WERI-Rb-1 (cell line): Measurements from ENCODE around the gene BLMH.
A peak's percentile ranks its signal among the peaks of the same experiment; 100 is the strongest.
"Not testable (repeated sequence)": the region's sequence is repeated elsewhere in the genome, so short reads cannot be mapped to it uniquely, and the experiment has no call there.

Source experiments
- DNase-seq: peaks from one replicate; pipeline ENCODE4 v3.0.0-alpha.2; 2020
- H3K27ac ChIP-seq: fragments of 250-450 bp; sonication (Bioruptor Pico); 2 replicates; pipeline ENCODE4 v1.5.1; 2020; ENCODE audit warnings: mild to moderate bottlenecking, moderate library complexity
- H3K27me3 ChIP-seq: fragments of 250-450 bp; sonication (Bioruptor Pico); 2 replicates; pipeline ENCODE4 v1.5.1; 2021; ENCODE audit warnings: mild to moderate bottlenecking, low read depth, moderate library complexity; ENCODE audit not compliant: insufficient read depth, severe bottlenecking
- H3K36me3 ChIP-seq: fragments of 250-450 bp; sonication (Bioruptor Pico); 2 replicates; pipeline ENCODE4 v1.5.1; 2020; ENCODE audit warnings: mild to moderate bottlenecking, moderate library complexity
- H3K4me3 ChIP-seq: 2 replicates; pipeline ENCODE4 v1.5.1; 2011; ENCODE audit warnings: low read depth, mild to moderate bottlenecking, control low read depth, low read length
- H3K9me3 ChIP-seq: fragments of 250-450 bp; sonication (Bioruptor Pico); 2 replicates; pipeline ENCODE4 v1.5.1; 2021; ENCODE audit warnings: mild to moderate bottlenecking, moderate library complexity; ENCODE audit not compliant: severe bottlenecking
- TF ChIP-seq, protein P1 (sequence below): IDR thresholded peaks from 2 replicates; pipeline ENCODE4 v1.5.1; 2011; ENCODE audit warnings: low read depth, mild to moderate bottlenecking, control low read depth, inconsistent platforms, low read length

The BLMH gene

DNA sequence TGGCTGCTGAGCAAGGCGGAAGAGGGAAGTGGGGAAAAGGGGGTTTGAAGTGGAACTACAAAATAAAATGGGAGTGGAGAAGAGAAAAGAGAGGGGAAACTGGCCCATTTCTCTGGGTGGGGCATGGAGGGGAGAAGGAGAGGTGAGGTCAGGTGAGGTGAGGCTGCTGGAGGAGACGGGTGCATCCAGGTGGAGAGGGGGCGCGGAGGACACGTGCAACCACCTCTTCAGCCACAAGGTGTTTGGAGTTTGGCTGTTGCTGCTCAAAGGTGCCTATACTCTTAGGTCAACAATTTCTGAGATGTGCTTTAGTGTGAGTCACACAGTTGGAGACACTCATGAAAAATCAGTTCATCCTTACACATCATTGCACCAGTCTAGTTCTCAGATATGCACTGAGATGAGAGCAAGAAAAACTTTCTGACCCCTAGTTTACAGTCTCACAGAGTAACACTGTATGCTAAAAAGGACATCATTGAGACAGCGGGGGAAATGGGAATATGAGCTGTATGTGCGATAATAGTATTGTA, 61.1 kb downstream of the BLMH start:
- Histone ChIP-seq H3K9me3 (no peaks in the 10 kb centered on the region), H3K27ac (no peak overlapping the region), H3K36me3 (no peaks in the 10 kb centered on the region), H3K4me3 (no peak overlapping the region), H3K27me3 (no peaks in the 10 kb centered on the region)
- TF ChIP-seq, protein P1, sequence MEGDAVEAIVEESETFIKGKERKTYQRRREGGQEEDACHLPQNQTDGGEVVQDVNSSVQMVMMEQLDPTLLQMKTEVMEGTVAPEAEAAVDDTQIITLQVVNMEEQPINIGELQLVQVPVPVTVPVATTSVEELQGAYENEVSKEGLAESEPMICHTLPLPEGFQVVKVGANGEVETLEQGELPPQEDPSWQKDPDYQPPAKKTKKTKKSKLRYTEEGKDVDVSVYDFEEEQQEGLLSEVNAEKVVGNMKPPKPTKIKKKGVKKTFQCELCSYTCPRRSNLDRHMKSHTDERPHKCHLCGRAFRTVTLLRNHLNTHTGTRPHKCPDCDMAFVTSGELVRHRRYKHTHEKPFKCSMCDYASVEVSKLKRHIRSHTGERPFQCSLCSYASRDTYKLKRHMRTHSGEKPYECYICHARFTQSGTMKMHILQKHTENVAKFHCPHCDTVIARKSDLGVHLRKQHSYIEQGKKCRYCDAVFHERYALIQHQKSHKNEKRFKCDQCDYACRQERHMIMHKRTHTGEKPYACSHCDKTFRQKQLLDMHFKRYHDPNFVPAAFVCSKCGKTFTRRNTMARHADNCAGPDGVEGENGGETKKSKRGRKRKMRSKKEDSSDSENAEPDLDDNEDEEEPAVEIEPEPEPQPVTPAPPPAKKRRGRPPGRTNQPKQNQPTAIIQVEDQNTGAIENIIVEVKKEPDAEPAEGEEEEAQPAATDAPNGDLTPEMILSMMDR, result 0 out of 2 replicates have a peak, but pooled peaks have one; percentile 7
- DNase-seq, result no peak

DNA sequence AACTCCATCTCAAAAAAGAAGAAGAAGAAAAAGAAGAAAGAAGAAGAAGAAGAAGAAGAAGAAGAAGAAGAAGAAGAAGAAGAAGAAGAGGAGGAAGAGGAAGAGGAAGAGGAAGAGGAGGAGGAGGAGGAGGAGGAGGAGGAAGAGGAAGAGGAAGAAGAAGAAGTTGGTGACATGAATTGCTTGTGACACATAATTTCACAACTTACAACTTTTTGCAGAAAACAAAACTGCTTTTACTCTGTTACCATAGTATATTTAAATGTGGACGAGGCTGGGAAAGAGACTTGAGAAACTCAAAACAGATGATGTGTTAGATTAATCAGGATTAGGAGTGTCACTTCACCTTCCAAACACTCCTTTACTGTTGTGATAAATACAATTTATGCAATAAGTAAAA, 61.7 kb downstream of the BLMH start:
- DNase-seq, H3K9me3 ChIP-seq, H3K36me3 ChIP-seq, H3K4me3 ChIP-seq, H3K27ac ChIP-seq, H3K27me3 ChIP-seq: not testable (repeated sequence)

- no peak for DNase-seq
- H3K27me3 ChIP-seq, result no peaks in the 10 kb centered on the region
- H3K36me3 ChIP-seq, result no peaks in the 10 kb centered on the region
- H3K4me3 ChIP-seq, result no peak overlapping the region
- no peaks in the 10 kb centered on the region for H3K9me3 ChIP-seq
- no peak overlapping the region for H3K27ac ChIP-seq
- TF ChIP-seq, protein P1, result no peak
Observed at GRCh38 chr17:30229012-30229411, 62.7 kb downstream of the BLMH start.

DNA sequence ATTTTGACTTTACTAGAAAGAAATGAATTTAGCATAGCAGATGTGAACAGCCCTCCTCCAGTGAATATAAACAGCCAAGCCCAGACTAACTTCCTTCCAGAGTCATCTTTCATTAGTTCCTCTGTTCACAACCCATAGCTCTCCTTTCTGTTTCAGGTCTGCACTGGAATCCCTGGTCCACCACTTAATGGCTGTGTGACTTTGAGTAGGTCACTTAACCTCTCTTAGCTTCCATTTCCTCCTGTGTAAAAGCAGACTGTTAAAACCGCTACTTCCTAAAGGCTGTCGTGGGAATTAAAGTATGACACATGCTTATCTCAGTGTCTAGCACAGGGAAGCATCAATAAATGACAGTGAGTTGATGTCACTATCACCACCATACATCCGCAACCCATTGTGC, 63.7 kb downstream of the BLMH start:
- Histone ChIP-seq H3K27ac (no peak overlapping the region), H3K27me3 (no peaks in the 10 kb centered on the region), H3K36me3 (no peaks in the 10 kb centered on the region), H3K9me3 (no peaks in the 10 kb centered on the region), H3K4me3 (no peak overlapping the region)
- no peak for DNase-seq
- TF ChIP-seq, protein P1, result no peak

GRCh38 chr17:30226878-30227277, 64.9 kb downstream of the BLMH start:
- TF ChIP-seq, protein P1, result no peak
- no peaks in the 10 kb centered on the region for H3K27me3 ChIP-seq
- H3K4me3 ChIP-seq, result no peak overlapping the region
- no peaks in the 10 kb centered on the region for H3K36me3 ChIP-seq
- no peak for DNase-seq
- H3K27ac ChIP-seq, result no peak overlapping the region
- no peaks in the 10 kb centered on the region for H3K9me3 ChIP-seq

GRCh38 chr17:30225919-30226553, 65.7 kb downstream of the BLMH start:
- Histone ChIP-seq H3K9me3 (no peaks in the 10 kb centered on the region), H3K27me3 (no peaks in the 10 kb centered on the region), H3K36me3 (no peaks in the 10 kb centered on the region), H3K4me3 (no peak overlapping the region), H3K27ac (no peak overlapping the region)
- TF ChIP-seq, protein P1, result no peak
- DNase-seq, result peak; percentile 67
